BE2C (cell line): ENCODE results near the gene CORO2A.
A peak's percentile ranks its signal among the peaks of the same experiment; 100 is the strongest.
"Not testable (repeated sequence)": the region's sequence is repeated elsewhere in the genome, so short reads cannot be mapped to it uniquely, and the experiment has no call there.

Experiments
- DNase-seq: peaks from one replicate; pipeline ENCODE4 v3.0.0-alpha.2; 2020
- H3K27me3 ChIP-seq: fragments of 250-450 bp; sonication (Bioruptor Pico); 2 replicates; pipeline ENCODE4 v1.5.1; 2020; ENCODE audit warnings: mild to moderate bottlenecking
- H3K36me3 ChIP-seq: fragments of 250-450 bp; sonication (Bioruptor Pico); 2 replicates; pipeline ENCODE4 v1.5.1; 2020; ENCODE audit warnings: mild to moderate bottlenecking
- H3K4me1 ChIP-seq: fragments of 250-450 bp; sonication (Bioruptor Pico); 2 replicates; pipeline ENCODE4 v1.5.1; 2020
- H3K4me3 ChIP-seq: 2 replicates; pipeline ENCODE4 v1.5.1; 2011; ENCODE audit warnings: low read depth, low read length
- H3K9me3 ChIP-seq: fragments of 250-450 bp; sonication (Bioruptor Pico); 2 replicates; pipeline ENCODE4 v1.5.1; 2020
- TF ChIP-seq, protein P1 (sequence below): IDR thresholded peaks from 2 replicates; pipeline ENCODE4 v1.5.1; 2012; ENCODE audit warnings: mild to moderate bottlenecking, low read depth, low read length

Gene CORO2A

DNA sequence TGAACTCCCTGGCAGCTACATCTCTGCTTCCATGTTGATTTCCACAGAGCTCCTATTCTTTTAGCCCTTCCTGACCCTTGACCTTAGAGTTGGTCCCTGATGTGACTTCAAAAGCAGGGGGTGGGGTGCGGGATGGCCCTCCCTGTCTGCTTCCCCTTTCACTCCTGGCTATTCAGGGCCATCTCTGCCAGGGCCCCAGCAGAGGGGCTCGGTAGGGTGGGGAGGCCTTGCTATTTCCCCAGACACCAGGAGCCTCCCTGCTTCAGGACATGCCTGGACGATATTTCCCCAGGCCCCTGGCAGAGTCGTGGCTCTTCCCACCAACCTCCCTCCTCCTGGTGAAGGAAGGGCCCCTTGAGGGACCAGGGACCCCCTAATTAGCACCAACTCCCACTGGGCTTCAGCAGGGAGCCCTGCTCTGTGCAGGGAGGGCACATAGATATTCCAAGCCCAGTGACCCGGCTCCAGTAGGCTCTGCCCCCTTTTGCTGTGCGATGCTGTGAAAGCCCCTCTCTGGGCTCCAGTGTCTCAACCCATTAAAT is 17.3 kb downstream of the CORO2A start:
- Histone ChIP-seq H3K9me3 (no peaks in the 10 kb centered on the region), H3K4me3 (no peak overlapping the region), H3K27me3 (no peaks in the 10 kb centered on the region), H3K4me1 (peaks cover 30% of the 10 kb centered on the region), H3K36me3 (no peaks in the 10 kb centered on the region)
- no peak for DNase-seq
- TF ChIP-seq, protein P1, sequence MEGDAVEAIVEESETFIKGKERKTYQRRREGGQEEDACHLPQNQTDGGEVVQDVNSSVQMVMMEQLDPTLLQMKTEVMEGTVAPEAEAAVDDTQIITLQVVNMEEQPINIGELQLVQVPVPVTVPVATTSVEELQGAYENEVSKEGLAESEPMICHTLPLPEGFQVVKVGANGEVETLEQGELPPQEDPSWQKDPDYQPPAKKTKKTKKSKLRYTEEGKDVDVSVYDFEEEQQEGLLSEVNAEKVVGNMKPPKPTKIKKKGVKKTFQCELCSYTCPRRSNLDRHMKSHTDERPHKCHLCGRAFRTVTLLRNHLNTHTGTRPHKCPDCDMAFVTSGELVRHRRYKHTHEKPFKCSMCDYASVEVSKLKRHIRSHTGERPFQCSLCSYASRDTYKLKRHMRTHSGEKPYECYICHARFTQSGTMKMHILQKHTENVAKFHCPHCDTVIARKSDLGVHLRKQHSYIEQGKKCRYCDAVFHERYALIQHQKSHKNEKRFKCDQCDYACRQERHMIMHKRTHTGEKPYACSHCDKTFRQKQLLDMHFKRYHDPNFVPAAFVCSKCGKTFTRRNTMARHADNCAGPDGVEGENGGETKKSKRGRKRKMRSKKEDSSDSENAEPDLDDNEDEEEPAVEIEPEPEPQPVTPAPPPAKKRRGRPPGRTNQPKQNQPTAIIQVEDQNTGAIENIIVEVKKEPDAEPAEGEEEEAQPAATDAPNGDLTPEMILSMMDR: no peak

DNA sequence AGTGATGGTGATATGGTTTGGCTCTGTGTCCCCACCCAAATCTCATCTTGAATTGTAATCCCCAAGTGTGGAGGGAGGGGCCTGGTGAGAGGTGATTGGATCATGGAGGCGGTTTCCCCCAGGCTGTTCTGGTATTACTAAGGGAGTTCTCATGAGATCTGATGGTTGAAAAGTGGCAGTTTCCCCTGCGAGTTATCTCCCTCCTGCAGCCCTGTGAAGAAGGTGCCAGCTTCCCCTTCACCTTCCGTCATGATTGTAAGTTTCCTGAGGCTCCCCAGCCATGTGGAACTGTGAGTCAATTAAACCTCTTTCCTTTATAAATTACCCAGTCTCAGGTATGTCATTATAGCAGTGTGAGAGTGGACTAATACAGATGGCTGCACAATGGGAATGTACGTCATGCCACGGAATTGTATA is 17.9 kb downstream of the CORO2A start:
- DNase-seq, H3K27me3 ChIP-seq: not testable (repeated sequence)
- peaks cover 36% of the 10 kb centered on the region for H3K4me1 ChIP-seq

DNA sequence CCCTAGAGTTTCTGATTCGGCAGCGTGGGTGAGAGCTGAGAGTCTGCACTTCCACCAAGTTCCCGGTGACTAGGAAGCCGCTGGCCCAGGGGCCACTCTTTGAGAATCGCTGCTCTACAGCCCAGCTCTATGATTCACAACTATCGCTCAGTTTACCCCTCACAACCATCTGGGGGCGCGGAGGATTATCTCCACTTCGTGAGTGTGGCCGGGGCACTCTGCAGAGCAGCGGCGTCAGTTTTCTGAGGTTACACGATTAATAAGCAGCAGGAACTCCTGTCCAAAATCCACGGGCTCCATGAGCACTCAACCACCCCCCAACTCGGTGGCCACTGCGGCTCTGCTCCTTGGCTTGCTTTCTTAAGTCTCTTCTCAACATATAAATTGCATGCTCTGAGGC is 19.3 kb downstream of the CORO2A start:
- Histone ChIP-seq H3K36me3 (no peaks in the 10 kb centered on the region), H3K9me3 (no peaks in the 10 kb centered on the region), H3K4me3 (no peak overlapping the region), H3K4me1 (peaks cover 46% of the 10 kb centered on the region), H3K27me3 (no peaks in the 10 kb centered on the region)
- DNase-seq: no peak
- TF ChIP-seq, protein P1: no peak

More for the DNA sequence above, 17.9 kb downstream of the CORO2A start:
- H3K36me3 ChIP-seq, H3K9me3 ChIP-seq, H3K4me3 ChIP-seq: not testable (repeated sequence)

DNA sequence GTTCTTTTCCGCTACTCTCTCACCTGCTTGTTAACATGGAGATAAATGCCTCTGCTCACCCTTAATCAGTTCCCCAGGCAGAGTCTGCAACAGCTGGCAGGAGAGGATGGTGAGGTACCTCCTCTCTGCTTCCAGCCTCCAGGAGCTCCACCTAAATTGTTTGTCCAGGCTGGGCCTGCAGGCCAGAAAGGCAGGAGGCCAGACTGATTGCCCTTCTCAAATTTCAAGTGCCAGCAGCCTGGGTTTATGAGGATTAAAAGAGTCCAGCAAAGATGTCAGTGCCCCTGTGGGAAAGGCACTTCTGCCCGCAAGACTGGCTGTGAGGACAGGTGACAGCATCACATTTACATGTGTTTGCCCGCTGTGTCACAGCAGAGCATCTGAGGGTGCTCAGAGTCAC is 19.8 kb downstream of the CORO2A start:
- DNase-seq: peak; percentile 69
- TF ChIP-seq, protein P1: no peak
- Histone ChIP-seq H3K9me3 (no peaks in the 10 kb centered on the region), H3K27me3 (no peaks in the 10 kb centered on the region), H3K4me3 (no peak overlapping the region), H3K4me1 (peaks cover 52% of the 10 kb centered on the region), H3K36me3 (no peaks in the 10 kb centered on the region)

DNA sequence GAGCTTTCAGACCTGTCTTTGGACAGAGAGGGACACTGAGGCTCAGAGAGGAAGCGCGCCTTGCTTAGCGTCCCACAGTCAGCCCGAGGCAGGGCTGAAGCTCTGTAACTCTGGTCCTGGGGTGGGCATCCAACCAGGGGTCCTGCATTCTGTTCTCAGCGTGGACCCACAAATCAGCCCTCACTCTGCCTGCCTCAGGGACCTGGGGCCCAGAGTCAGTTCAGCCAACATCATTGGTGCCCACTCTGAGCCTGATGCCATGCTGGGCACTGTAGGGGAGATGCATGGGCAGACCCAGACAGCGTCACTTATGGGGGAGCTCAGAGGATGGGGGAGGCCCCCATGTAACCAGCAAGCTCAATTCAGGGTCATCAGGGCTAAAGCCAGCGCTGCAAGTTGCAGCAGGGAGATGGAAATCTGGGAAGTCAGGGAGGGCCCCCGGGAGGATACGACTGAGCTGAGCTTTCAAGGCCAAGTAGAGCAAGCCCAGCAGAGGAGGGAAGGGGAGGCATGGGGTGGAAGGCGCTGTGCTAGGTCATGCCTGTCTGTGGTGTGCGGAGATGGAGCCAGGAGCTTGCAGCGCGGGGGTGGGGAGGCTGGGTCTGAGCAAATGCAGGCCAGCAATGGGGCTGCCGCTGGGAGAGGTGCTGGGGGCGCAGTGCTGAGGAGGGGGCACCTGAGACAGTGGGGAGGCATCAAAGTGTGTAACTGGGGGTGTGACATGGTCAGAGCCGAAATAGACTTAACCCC is 21.1 kb downstream of the CORO2A start:
- peak; percentile 75 for DNase-seq
- Histone ChIP-seq H3K4me1 (peaks cover 55% of the 10 kb centered on the region), H3K9me3 (no peaks in the 10 kb centered on the region), H3K36me3 (no peaks in the 10 kb centered on the region), H3K27me3 (no peaks in the 10 kb centered on the region), H3K4me3 (no peak overlapping the region)
- TF ChIP-seq, protein P1: no peak

DNA sequence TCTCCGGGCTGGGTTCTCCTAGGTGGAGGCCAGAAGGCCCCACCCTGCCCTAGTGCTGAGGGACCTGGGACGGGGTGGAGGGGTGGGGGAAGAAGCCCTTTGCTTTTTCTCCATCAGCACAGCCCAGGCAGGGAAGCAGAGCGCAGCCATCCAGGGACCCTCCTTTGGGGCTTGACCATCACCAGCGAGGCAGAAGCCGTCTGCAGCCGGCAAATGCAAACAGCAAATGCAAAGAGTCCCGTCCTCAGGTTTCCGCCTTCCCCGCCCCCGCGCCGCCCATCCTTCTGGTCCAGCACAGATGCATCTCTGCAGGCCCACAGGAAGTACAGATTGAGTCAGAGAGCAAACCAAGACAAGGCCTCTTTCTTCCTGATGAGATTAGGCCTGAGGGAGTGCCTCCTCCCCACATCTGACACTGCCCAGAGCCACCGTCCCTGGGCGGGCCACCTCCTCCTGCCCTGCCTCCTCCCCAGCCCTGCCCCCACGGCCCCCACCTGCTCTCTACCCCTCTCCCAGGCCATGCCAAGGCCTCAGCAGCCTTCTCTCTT is 23.4 kb downstream of the CORO2A start:
- TF ChIP-seq, protein P1: no peak
- Histone ChIP-seq H3K9me3 (no peaks in the 10 kb centered on the region), H3K4me3 (peak overlapping the region; percentile 25), H3K27me3 (no peaks in the 10 kb centered on the region), H3K4me1 (peaks cover 65% of the 10 kb centered on the region), H3K36me3 (no peaks in the 10 kb centered on the region)
- DNase-seq: peak; percentile 93
